Measurements from ENCODE around the gene RFX4.

The RFX4 gene

DNA sequence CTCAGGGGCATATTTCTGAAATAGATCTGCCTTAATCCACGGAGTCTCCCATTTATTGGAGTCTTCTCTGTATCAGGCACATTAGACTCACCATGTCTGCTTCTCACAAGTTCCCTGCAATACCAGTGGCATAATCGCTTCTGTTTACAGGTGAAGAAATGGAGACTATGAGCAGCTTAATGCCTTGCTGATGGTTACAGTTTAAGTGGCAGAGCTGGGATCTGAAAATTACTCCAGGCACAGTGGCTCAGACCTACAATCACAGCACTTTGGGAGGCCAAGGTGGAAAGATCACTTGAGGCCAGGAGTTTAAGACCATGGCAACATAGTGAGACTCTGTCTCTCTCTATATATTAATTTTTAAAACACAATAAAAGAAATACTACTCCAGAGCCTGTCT is 184.4 kb downstream of the RFX4 start:
- peaks cover 66% of the 10 kb centered on the region for H3K4me1 ChIP-seq (ENCODE audit: control insufficient read depth, insufficient read depth, low read length)
- H3K9me3 ChIP-seq (ENCODE audit: control insufficient read depth, insufficient read depth, low read depth, low read length), result no peaks in the 10 kb centered on the region
- H3K27me3 ChIP-seq (ENCODE audit: control insufficient read depth, insufficient read depth, low read length), result no peaks in the 10 kb centered on the region
- peak overlapping the region; percentile 77; the same call in 1 of the 2 replicates for H3K27ac ChIP-seq (ENCODE audit: low read depth, low read length)
- H3K4me3 ChIP-seq (ENCODE audit: low read depth, low read length), result peak overlapping the region; percentile 27; the same call in 1 of the 2 replicates
- peak overlapping the region; percentile 34 for H3K9ac ChIP-seq (ENCODE audit: low read length)
- H3K36me3 ChIP-seq (ENCODE audit: control insufficient read depth, insufficient read depth, low read length), result no peaks in the 10 kb centered on the region

DNA sequence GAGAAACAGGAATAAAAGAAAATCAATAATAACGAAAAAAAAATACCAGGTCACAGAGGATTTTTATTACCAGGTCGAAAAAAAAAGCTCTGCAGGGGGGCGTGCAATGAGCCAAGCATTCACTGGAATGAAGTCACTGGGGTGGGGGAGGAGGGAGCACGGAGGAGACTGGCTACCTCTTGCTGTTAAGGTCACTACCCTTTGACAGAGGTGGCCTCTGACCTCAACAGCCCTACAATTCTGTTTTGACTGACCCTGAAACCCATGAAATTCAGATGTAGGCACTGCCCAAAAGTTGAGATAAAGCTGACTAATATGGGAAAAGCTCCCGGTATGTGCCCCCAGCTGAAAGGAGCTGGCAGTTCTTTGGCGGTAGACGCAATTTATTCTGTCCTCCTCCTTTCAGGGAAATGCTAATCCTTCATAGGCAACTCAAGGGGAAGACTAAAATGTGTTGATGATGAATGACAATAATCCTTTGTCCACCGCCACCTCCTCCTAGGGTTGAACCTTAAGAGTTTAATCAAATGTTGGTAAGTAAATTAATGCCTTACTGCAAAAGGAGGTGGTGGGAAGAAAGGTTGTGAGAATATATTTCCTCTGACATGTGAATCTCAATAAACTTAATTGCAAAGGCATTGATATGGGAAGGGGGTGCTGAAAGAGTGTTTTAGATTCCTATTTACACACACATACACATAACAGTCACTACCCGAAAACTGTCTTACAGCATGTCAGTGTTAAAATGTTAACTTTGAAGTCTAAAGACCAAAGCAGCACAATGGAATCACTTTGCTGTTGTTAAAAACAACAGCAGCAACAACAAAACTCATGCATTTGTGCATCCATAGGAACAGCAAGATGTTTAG is 185.4 kb downstream of the RFX4 start:
- Histone ChIP-seq H3K27me3 (ENCODE audit: control insufficient read depth, insufficient read depth, low read length) (no peaks in the 10 kb centered on the region), H3K9ac (ENCODE audit: low read length) (peak overlapping the region; percentile 74), H3K9me3 (ENCODE audit: control insufficient read depth, insufficient read depth, low read depth, low read length) (no peaks in the 10 kb centered on the region), H3K4me1 (ENCODE audit: control insufficient read depth, insufficient read depth, low read length) (peaks cover 66% of the 10 kb centered on the region), H3K36me3 (ENCODE audit: control insufficient read depth, insufficient read depth, low read length) (no peaks in the 10 kb centered on the region), H3K27ac (ENCODE audit: low read depth, low read length) (peak overlapping the region; percentile 77), H3K4me3 (ENCODE audit: low read depth, low read length) (peak overlapping the region; percentile 27)

DNA sequence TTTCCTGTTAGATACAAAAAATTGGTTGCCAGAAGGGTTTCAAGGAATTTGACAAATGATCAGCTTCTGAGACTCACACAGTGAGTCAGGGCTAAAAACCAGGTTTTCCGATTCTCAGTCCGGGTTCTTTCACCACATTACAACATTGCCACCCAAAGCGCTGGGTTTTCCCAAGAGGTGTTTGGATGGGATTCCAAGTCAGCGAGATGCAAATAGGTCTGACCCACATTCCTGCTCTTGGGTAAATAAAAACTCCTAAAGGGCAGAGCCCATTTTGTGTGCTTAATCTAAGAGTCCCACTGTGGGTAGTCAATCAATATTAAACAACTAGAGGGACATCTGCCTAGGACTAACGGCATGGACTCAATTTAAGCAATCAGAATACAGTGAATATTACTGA is 186.3 kb downstream of the RFX4 start:
- H3K9ac ChIP-seq (ENCODE audit: low read length), result peak overlapping the region; percentile 74
- H3K4me1 ChIP-seq (ENCODE audit: control insufficient read depth, insufficient read depth, low read length), result peaks cover 64% of the 10 kb centered on the region
- H3K4me3 ChIP-seq (ENCODE audit: low read depth, low read length), result peak overlapping the region; percentile 27
- no peaks in the 10 kb centered on the region for H3K27me3 ChIP-seq (ENCODE audit: control insufficient read depth, insufficient read depth, low read length)
- no peaks in the 10 kb centered on the region for H3K36me3 ChIP-seq (ENCODE audit: control insufficient read depth, insufficient read depth, low read length)
- H3K27ac ChIP-seq (ENCODE audit: low read depth, low read length), result peak overlapping the region; percentile 77
- no peaks in the 10 kb centered on the region for H3K9me3 ChIP-seq (ENCODE audit: control insufficient read depth, insufficient read depth, low read depth, low read length)

DNA sequence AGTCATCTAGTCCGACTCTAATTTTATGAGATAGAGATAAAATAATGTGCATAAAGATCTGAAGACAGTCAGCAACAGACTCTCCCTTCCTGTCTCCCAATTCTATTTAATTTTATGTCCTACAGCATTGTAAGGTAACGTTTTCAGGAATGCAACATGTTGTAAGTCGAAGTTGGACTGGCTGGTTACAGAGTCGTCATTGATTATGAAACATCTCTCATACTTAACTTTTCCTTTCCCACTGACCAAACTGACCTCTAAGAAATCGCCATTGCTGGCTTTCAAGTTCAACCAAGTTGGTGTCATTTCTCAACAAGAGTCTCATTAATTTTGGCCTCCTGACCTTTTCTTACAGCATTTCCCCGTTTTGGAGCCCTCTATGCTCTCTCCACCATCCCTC is 186.7 kb downstream of the RFX4 start:
- H3K4me1 ChIP-seq (ENCODE audit: control insufficient read depth, insufficient read depth, low read length), result peaks cover 60% of the 10 kb centered on the region
- H3K9me3 ChIP-seq (ENCODE audit: control insufficient read depth, insufficient read depth, low read depth, low read length), result no peaks in the 10 kb centered on the region
- no peak overlapping the region for H3K9ac ChIP-seq (ENCODE audit: low read length)
- no peaks in the 10 kb centered on the region for H3K36me3 ChIP-seq (ENCODE audit: control insufficient read depth, insufficient read depth, low read length)
- no peak overlapping the region for H3K4me3 ChIP-seq (ENCODE audit: low read depth, low read length)
- no peaks in the 10 kb centered on the region for H3K27me3 ChIP-seq (ENCODE audit: control insufficient read depth, insufficient read depth, low read length)
- H3K27ac ChIP-seq (ENCODE audit: low read depth, low read length), result peak overlapping the region; percentile 77; the same call in 1 of the 2 replicates

DNA sequence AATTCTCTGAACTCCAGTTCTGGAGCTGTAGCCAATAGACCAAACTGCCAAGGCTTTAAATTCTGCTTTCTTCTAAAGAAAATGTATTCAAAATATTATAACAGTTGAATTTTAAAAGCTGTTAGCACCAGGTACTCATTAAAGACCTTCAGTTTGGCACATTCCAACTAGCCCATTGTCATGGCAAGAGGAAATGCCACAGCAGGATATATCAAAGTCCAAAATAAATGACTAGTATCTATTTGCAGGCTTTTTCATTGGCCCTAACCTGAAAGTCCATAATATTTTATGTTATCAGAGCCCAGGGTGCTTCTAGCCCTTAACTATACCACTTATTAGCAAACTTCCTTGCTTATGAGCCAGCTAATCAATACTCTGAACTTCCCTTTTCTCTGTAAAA is 188.6 kb downstream of the RFX4 start:
- Histone ChIP-seq H3K9ac (ENCODE audit: low read length) (no peak overlapping the region), H3K27me3 (ENCODE audit: control insufficient read depth, insufficient read depth, low read length) (no peaks in the 10 kb centered on the region), H3K36me3 (ENCODE audit: control insufficient read depth, insufficient read depth, low read length) (no peaks in the 10 kb centered on the region), H3K27ac (ENCODE audit: low read depth, low read length) (peak overlapping the region; percentile 66), H3K9me3 (ENCODE audit: control insufficient read depth, insufficient read depth, low read depth, low read length) (no peaks in the 10 kb centered on the region), H3K4me1 (ENCODE audit: control insufficient read depth, insufficient read depth, low read length) (peaks cover 65% of the 10 kb centered on the region), H3K4me3 (ENCODE audit: low read depth, low read length) (no peak overlapping the region)

DNA sequence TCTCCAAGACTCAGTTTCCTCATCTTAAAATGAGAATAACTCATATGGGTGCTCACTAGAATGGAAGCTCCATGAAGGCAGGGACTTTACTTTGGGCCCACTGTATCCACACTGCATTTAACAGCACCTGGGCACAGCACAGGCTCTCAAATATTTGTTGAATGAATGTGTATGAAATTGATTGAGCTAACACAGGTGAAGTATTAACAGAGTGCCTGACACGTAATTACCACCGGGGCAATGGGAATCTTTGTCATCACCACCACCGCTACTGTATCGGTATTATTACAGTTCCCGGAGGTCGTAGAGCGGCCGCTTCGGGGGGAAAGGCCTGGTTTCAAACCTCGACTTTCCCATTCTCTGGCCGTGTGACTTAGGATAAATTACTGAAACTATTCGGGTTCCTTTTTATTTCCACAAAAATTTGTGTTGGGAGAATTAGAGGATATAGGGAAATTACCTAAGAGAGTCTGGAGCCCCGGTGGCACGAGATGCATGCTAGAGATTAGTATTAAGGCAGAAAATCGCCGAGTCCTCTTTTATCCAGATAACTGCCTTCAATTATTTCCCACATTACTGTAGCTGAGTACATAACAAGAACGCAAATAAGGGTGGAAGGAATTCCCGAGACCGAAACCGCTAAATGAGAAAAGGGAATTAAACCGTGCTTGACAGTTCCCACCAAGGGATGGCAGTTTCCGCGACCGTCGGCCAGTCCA is 190.6 kb downstream of the RFX4 start:
- Histone ChIP-seq H3K9ac (ENCODE audit: low read length) (peak overlapping the region; percentile 71), H3K9me3 (ENCODE audit: control insufficient read depth, insufficient read depth, low read depth, low read length) (no peaks in the 10 kb centered on the region), H3K4me3 (ENCODE audit: low read depth, low read length) (peak overlapping the region; percentile 94), H3K27me3 (ENCODE audit: control insufficient read depth, insufficient read depth, low read length) (no peaks in the 10 kb centered on the region), H3K36me3 (ENCODE audit: control insufficient read depth, insufficient read depth, low read length) (no peaks in the 10 kb centered on the region), H3K4me1 (ENCODE audit: control insufficient read depth, insufficient read depth, low read length) (peaks cover 50% of the 10 kb centered on the region), H3K27ac (ENCODE audit: low read depth, low read length) (peak overlapping the region; percentile 14; the same call in 1 of the 2 replicates)

DNA sequence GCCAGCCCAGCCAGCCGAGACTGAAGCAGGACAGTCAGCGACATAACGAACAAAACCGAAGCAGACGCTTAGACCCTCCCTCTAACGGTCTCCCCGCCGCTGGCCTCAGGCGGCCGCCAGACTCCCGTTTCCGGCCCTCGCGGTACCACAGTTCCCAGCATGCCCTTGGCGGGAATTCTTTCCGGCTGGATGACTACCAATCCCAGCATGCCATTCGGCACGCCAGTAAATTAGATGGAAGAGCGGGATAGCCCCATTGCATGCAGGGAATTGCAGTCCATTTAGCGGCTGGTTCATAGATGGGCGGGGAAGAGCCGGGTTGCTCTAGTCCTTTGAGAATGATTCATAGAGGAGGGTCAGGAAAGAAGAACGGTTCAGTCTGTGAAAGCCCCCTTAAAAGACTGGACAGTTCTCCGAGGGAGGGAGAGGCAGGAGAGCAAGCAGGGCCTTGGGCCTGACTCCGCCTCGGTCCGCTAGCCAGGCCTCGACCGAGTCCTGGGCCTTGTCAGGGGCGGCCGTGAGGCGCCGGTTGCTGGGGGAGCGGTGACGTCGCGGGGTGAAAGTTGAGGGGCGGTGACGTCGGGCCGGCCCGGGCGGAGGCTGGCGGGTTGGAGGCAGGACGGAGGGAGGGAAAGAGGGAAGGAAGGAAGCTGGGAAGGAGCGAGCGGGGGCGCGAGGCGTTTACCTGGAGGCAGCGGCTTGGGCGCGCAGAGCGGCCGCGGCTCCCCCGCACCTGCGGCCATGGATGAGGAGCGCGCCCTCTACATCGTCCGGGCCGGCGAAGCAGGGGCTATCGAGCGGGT is 191.4 kb downstream of the RFX4 start, which contains the start of gene RIC8B:
RIC8B (plus strand) TSS at position 678 of the 803 bp plus-strand sequence; CDS start at position 742, 64 bp downstream.
- no peaks in the 10 kb centered on the region for H3K36me3 ChIP-seq (ENCODE audit: control insufficient read depth, insufficient read depth, low read length)
- H3K4me3 ChIP-seq (ENCODE audit: low read depth, low read length), result peak within 1 kb of the TSS; percentile 94
- H3K9ac ChIP-seq (ENCODE audit: low read length), result peak within 1 kb of the TSS; percentile 89
- H3K27me3 ChIP-seq (ENCODE audit: control insufficient read depth, insufficient read depth, low read length), result no peaks in the 10 kb centered on the region
- peak within 1 kb of the TSS; percentile 82 for H3K27ac ChIP-seq (ENCODE audit: low read depth, low read length)
- peaks cover 47% of the 10 kb centered on the region for H3K4me1 ChIP-seq (ENCODE audit: control insufficient read depth, insufficient read depth, low read length)
- no peaks in the 10 kb centered on the region for H3K9me3 ChIP-seq (ENCODE audit: control insufficient read depth, insufficient read depth, low read depth, low read length)

DNA sequence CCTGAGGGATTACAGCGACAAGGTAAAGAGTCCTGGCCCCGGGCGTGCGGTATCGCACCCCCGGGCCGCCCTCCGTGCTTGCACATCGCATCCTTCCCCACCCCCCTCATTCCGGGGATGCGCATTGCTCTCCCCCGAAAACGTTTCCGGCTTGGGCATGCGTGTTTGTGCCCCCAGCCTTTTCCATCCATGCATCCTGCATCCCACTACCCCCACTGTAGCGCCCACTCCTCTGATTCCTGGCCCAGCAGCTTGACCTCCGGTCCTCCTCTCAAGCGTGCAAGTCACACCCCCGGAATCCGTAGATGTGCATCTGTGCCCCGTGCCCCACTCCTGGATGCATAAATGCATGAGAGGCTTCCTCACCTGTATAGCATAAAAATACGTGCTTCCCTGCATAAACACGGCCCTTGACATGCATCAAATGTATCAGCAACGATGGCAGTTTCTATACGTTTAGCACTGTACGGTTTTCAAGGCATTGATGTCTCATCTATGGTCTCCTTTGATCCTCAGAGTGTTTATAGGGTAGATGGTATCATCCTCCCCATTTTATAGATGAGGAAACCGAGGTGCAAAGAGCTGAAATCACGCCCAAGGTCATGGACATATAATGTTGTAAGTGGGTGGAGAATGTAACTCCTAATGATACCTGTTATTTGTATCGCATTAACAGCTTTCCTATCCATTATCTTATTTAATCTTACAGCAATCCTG is 192.2 kb downstream of the RFX4 start:
- Histone ChIP-seq H3K9me3 (ENCODE audit: control insufficient read depth, insufficient read depth, low read depth, low read length) (no peaks in the 10 kb centered on the region), H3K4me1 (ENCODE audit: control insufficient read depth, insufficient read depth, low read length) (peaks cover 44% of the 10 kb centered on the region), H3K27ac (ENCODE audit: low read depth, low read length) (peak overlapping the region; percentile 82), H3K9ac (ENCODE audit: low read length) (peak overlapping the region; percentile 89), H3K4me3 (ENCODE audit: low read depth, low read length) (peak overlapping the region; percentile 94), H3K36me3 (ENCODE audit: control insufficient read depth, insufficient read depth, low read length) (no peaks in the 10 kb centered on the region), H3K27me3 (ENCODE audit: control insufficient read depth, insufficient read depth, low read length) (no peaks in the 10 kb centered on the region)

DNA sequence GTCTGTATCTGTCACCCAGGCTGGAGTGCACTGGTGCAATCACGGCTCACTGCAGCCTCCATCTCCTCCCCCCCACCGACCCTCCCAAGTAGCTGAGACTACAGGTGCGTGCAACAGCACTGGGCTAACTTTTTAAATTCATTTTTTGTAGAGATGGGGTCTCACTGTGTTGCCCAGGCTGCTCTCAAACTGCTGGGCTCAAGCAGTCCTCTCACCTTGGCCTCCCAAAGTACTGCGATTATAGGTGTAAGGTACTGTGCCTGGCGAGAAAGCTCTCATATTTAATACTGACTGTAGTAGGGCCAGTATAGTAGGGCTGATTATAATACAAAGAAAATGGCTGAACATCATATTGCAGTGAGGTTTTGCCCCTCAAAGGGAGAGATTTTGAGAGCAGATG is 194.1 kb downstream of the RFX4 start:
- no peak overlapping the region for H3K27ac ChIP-seq (ENCODE audit: low read depth, low read length)
- H3K36me3 ChIP-seq (ENCODE audit: control insufficient read depth, insufficient read depth, low read length), result no peaks in the 10 kb centered on the region; the same call in 1 of the 2 replicates
- H3K4me1 ChIP-seq (ENCODE audit: control insufficient read depth, insufficient read depth, low read length), result peaks cover 37% of the 10 kb centered on the region
- H3K4me3 ChIP-seq (ENCODE audit: low read depth, low read length), result no peak overlapping the region
- no peaks in the 10 kb centered on the region for H3K27me3 ChIP-seq (ENCODE audit: control insufficient read depth, insufficient read depth, low read length)
- no peaks in the 10 kb centered on the region for H3K9me3 ChIP-seq (ENCODE audit: control insufficient read depth, insufficient read depth, low read depth, low read length)
- no peak overlapping the region for H3K9ac ChIP-seq (ENCODE audit: low read length)

DNA sequence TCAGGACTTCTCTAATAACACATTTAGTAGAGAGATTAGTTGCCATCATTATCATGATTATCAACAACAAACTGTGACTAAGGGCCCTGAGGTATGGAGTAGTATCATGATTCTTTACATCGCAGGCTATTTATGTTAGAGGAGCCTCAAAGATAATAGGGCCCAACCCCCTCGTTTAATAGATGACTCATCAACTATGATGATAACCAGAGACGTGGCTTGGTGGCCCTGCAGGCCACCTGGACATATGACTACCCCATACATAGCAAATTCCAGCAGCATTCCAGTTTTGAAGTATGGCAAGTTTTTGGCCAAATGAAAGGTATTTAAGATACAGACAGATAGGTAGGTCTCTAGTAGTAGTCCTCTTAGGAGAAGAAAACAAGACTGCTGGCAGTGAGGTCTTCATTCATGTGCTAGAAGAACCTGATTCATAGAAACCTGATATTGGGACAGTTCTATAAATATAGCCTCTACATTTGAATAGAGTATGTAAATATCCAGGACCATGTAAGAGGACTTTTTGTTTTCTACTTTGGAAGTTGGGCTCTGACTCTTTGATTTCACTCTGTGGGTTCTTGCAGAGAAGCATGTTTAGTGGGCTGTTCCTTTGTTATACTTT is 197.3 kb downstream of the RFX4 start:
- no peak overlapping the region for H3K9ac ChIP-seq (ENCODE audit: low read length)

More for the DNA sequence above, 197.3 kb downstream of the RFX4 start:
- no peak overlapping the region for H3K27ac ChIP-seq (ENCODE audit: low read depth, low read length)
- H3K9me3 ChIP-seq (ENCODE audit: control insufficient read depth, insufficient read depth, low read depth, low read length), result no peaks in the 10 kb centered on the region
- H3K36me3 ChIP-seq (ENCODE audit: control insufficient read depth, insufficient read depth, low read length), result peaks cover 12% of the 10 kb centered on the region
- peaks cover 47% of the 10 kb centered on the region for H3K4me1 ChIP-seq (ENCODE audit: control insufficient read depth, insufficient read depth, low read length)
- H3K4me3 ChIP-seq (ENCODE audit: low read depth, low read length), result no peak overlapping the region
- no peaks in the 10 kb centered on the region for H3K27me3 ChIP-seq (ENCODE audit: control insufficient read depth, insufficient read depth, low read length)

All from HUES6 (cell line).